H1 (cell line): ENCODE measurements around the gene CELF6. TPM values are rescaled to one million over a fixed set of nuclear protein-coding genes. Genes with fewer than 3 reads are reported as not detected.

Experiments
- CTCF ChIA-PET: fragments of 300-600 bp; sonication (Branson Sonifier 250); formaldehyde crosslinking; loops from one replicate; lab custom pipeline; 2021; ENCODE audit not compliant: partially characterized antibody; lab: Charles Lee
- POLR2A ChIA-PET: fragments of 300-600 bp; sonication (Branson Sonifier 250); formaldehyde crosslinking; loops from one replicate; lab custom pipeline; 2021; ENCODE audit warnings: inconsistent platforms; ENCODE audit not compliant: partially characterized antibody; lab: Charles Lee
- DNase-seq, 2 experiments: peaks; one replicate each; pipeline versions ENCODE4 v3.0.0 to v3.0.0-alpha.2; 2010 to 2022; ENCODE audit warnings: low spot score in 2 of 2, low read depth in 1 of 2, mixed read lengths in 1 of 2
- FAIRE-seq: peaks from 2 replicates; lab custom pipeline; 2011; peaks lifted over from hg19 to GRCh38; lab: Jason Lieb, UNC
- H2AFZ ChIP-seq: 2 replicates; pipeline ENCODE4 v1.8.1; 2012; ENCODE audit warnings: low read length, inconsistent platforms
- H2AK5ac ChIP-seq: 2 replicates; pipeline ENCODE4 v1.6.1; 2013; ENCODE audit warnings: low read depth, low read length
- H2BK120ac ChIP-seq: replicated peaks from 2 replicates; pipeline ENCODE3; 2013; ENCODE audit warnings: low read depth, low read length, inconsistent platforms
- H2BK12ac ChIP-seq: 2 replicates; pipeline ENCODE4 v1.6.1; 2013; ENCODE audit warnings: low read depth, low read length
- H2BK15ac ChIP-seq: 2 replicates; pipeline ENCODE4 v1.6.1; 2013; ENCODE audit warnings: low read length
- H2BK20ac ChIP-seq: 2 replicates; pipeline ENCODE4 v1.6.1; 2013; ENCODE audit warnings: low read length
- H2BK5ac ChIP-seq: 2 replicates; pipeline ENCODE4 v1.6.1; 2013; ENCODE audit warnings: low read depth, low read length
- H3K14ac ChIP-seq: 2 replicates; pipeline ENCODE4 v1.6.1; 2013; ENCODE audit warnings: inconsistent platforms; ENCODE audit not compliant: insufficient read length
- H3K18ac ChIP-seq: 2 replicates; pipeline ENCODE4 v1.6.1; 2013; ENCODE audit warnings: low read length; ENCODE audit errors: extremely low read depth
- H3K23ac ChIP-seq: 2 replicates; pipeline ENCODE4 v1.6.1; 2013; ENCODE audit warnings: inconsistent platforms; ENCODE audit not compliant: insufficient read length
- H3K23me2 ChIP-seq: 2 replicates; pipeline ENCODE4 v1.6.1; 2013; ENCODE audit warnings: low read depth, low read length
- H3K27ac ChIP-seq: 2 replicates; pipeline ENCODE4 v1.6.1; 2011; ENCODE audit warnings: low read depth, low read length, inconsistent platforms
- H3K27me3 ChIP-seq, 4 experiments: replicated peaks in 1 of 4; 1 replicate in 1 of 4; 2 replicates in 3 of 4; pipeline versions ENCODE4 v1.6.1 to v1.8.1; 2011 to 2013; ENCODE audit warnings: low read length in 3 of 4, mild to moderate bottlenecking in 3 of 4, inconsistent platforms in 2 of 4, mixed read lengths in 2 of 4, moderate library complexity in 1 of 4; ENCODE audit not compliant: control insufficient read depth in 3 of 4, insufficient read depth in 3 of 4; ENCODE audit errors: extremely low read depth in 1 of 4
- H3K36me3 ChIP-seq, 4 experiments: 2 replicates each; pipeline versions ENCODE4 v1.6.1 to v1.8.1; 2011 to 2013; ENCODE audit warnings: mild to moderate bottlenecking in 4 of 4, low read length in 3 of 4, moderate library complexity in 2 of 4, control low read depth in 1 of 4, inconsistent platforms in 1 of 4; ENCODE audit not compliant: insufficient read depth in 4 of 4, control insufficient read depth in 2 of 4
- H3K4ac ChIP-seq: replicated peaks from 2 replicates; pipeline ENCODE3; 2013; ENCODE audit warnings: low read length, low read depth, mixed read lengths, inconsistent platforms; ENCODE audit not compliant: insufficient read length
- H3K4me1 ChIP-seq, 4 experiments: replicated peaks in 1 of 4; 1 replicate in 1 of 4; 2 replicates in 3 of 4; pipeline versions ENCODE4 v1.6.1 to v1.8.1; 2011 to 2013; ENCODE audit warnings: low read length in 3 of 4, inconsistent platforms in 2 of 4, mixed read lengths in 1 of 4; ENCODE audit not compliant: insufficient read depth in 4 of 4, control insufficient read depth in 3 of 4
- H3K4me2 ChIP-seq, 2 experiments: 2 replicates each; pipeline versions ENCODE4 v1.6.1 to v1.8.1; 2011 to 2013; ENCODE audit warnings: low read depth in 2 of 2, low read length in 2 of 2, control low read depth in 1 of 2, inconsistent platforms in 1 of 2, mild to moderate bottlenecking in 1 of 2; ENCODE audit not compliant: insufficient read depth in 1 of 2
- H3K4me3 ChIP-seq, 4 experiments: fragments of 200-600, 300-600 bp in 1 of 4; sonication (generic), shearing (Covaris generic), sonication (Bioruptor Twin) in 1 of 4; 2 replicates each; pipeline versions ENCODE4 v1.5.1 to v1.8.1; 2011 to 2016; ENCODE audit warnings: low read length in 4 of 4, low read depth in 3 of 4, control low read depth in 2 of 4, inconsistent platforms in 2 of 4, mild to moderate bottlenecking in 2 of 4, mixed read lengths in 1 of 4, moderate library complexity in 1 of 4; ENCODE audit not compliant: insufficient read depth in 2 of 4; ENCODE audit errors: extremely low read depth in 1 of 4
- H3K56ac ChIP-seq: replicated peaks from 2 replicates; pipeline ENCODE3; 2013; ENCODE audit warnings: low read depth, mild to moderate bottlenecking, mixed read lengths, low read length, inconsistent platforms; ENCODE audit not compliant: insufficient read length
- H3K79me1 ChIP-seq: 2 replicates; pipeline ENCODE4 v1.6.1; 2013; ENCODE audit warnings: low read depth, low read length, control low read depth
- H3K79me2 ChIP-seq, 2 experiments: 2 replicates each; pipeline versions ENCODE4 v1.6.1 to v1.8.1; 2012 to 2013; ENCODE audit warnings: low read length in 2 of 2, mild to moderate bottlenecking in 2 of 2, inconsistent platforms in 1 of 2; ENCODE audit not compliant: insufficient read depth in 2 of 2, control insufficient read depth in 1 of 2
- H3K9ac ChIP-seq, 4 experiments: replicated peaks in 1 of 4; 1 replicate in 1 of 4; 2 replicates in 3 of 4; pipeline versions ENCODE4 v1.6.1 to v1.8.1; 2011 to 2013; ENCODE audit warnings: low read depth in 3 of 4, low read length in 3 of 4, control low read depth in 2 of 4, mild to moderate bottlenecking in 2 of 4, moderate library complexity in 2 of 4, inconsistent platforms in 1 of 4; ENCODE audit errors: extremely low read depth in 1 of 4
- H3K9me3 ChIP-seq, 2 experiments: 2 replicates each; pipeline versions ENCODE4 v1.6.1 to v1.8.1; 2012 to 2013; ENCODE audit warnings: mild to moderate bottlenecking in 2 of 2, moderate library complexity in 2 of 2, control low read depth in 1 of 2, inconsistent platforms in 1 of 2, low read depth in 1 of 2, low read length in 1 of 2, mixed read lengths in 1 of 2; ENCODE audit not compliant: insufficient read depth in 2 of 2
- H4K20me1 ChIP-seq, 2 experiments: replicated peaks in 1 of 2; 2 replicates each; pipeline versions ENCODE3 to v1.8.1; 2011 to 2013; ENCODE audit warnings: inconsistent platforms in 2 of 2, low read length in 2 of 2, mild to moderate bottlenecking in 1 of 2; ENCODE audit not compliant: insufficient read depth in 2 of 2, control insufficient read depth in 1 of 2
- H4K5ac ChIP-seq: 2 replicates; pipeline ENCODE4 v1.6.1; 2013; ENCODE audit warnings: low read length, low read depth, mixed read lengths, inconsistent platforms; ENCODE audit not compliant: insufficient read length
- H4K8ac ChIP-seq: 2 replicates; pipeline ENCODE4 v1.8.0; 2013; ENCODE audit warnings: mild to moderate bottlenecking, moderate library complexity, low read length, inconsistent platforms; ENCODE audit not compliant: insufficient read depth; ENCODE audit errors: extremely low read depth
- H4K91ac ChIP-seq: replicated peaks from 2 replicates; pipeline ENCODE3; 2013; ENCODE audit warnings: low read length, mixed read lengths, inconsistent platforms; ENCODE audit not compliant: insufficient read length
- ASH2L ChIP-seq: fragments of 200-600, 300-600 bp; sonication (generic); IDR thresholded peaks from one replicate; pipeline ENCODE4 v1.7.1; 2017; ENCODE audit warnings: low read length
- CBX5 ChIP-seq: fragments of 300-800, 300-1000 bp; sonication (generic); IDR thresholded peaks from 2 replicates; pipeline ENCODE4 v1.7.1; 2016; ENCODE audit warnings: antibody characterized with exemption, low read length, low read depth
- CHD2 ChIP-seq: IDR thresholded peaks from 2 replicates; pipeline ENCODE4 v1.6.1; 2012; ENCODE audit warnings: low read length, improper control_type of control experiment
- EGR1 ChIP-seq: IDR thresholded peaks from 2 replicates; pipeline ENCODE4 v1.6.1; 2011; ENCODE audit warnings: low read depth, low read length, borderline replicate concordance
- FOSL1 ChIP-seq: IDR thresholded peaks from 2 replicates; pipeline ENCODE4 v1.6.1; 2011; ENCODE audit warnings: mild to moderate bottlenecking, low read depth, low read length, moderate library complexity; ENCODE audit not compliant: insufficient read depth
- KDM5A ChIP-seq: fragments of 200-600 bp; IDR thresholded peaks from 2 replicates; pipeline ENCODE4 v1.7.1; 2012; ENCODE audit warnings: mild to moderate bottlenecking, low read length, inconsistent platforms, mixed read lengths
- NANOG ChIP-seq: IDR thresholded peaks from 2 replicates; pipeline ENCODE4 v1.6.1; 2011; ENCODE audit warnings: low read length, low read depth, mild to moderate bottlenecking, inconsistent platforms; ENCODE audit not compliant: insufficient read depth, poor library complexity, severe bottlenecking
- PHF8 ChIP-seq: fragments of 200-600 bp; sonication (generic); conservative IDR thresholded peaks from 2 replicates; pipeline ENCODE4 v1.7.1; 2012; ENCODE audit warnings: low read depth, mild to moderate bottlenecking, inconsistent platforms, low read length, moderate library complexity
- POLR2AphosphoS5 ChIP-seq: IDR thresholded peaks from 2 replicates; pipeline ENCODE4 v1.6.1; 2011; ENCODE audit warnings: low read depth, low read length
- RAD21 ChIP-seq, 2 experiments: IDR thresholded peaks in 1 of 2; conservative IDR thresholded peaks in 1 of 2; 2 replicates each; pipeline ENCODE4 v1.6.1; 2011; ENCODE audit warnings: low read depth in 2 of 2, low read length in 2 of 2, improper control_type of control experiment in 1 of 2, inconsistent platforms in 1 of 2, mild to moderate bottlenecking in 1 of 2, moderate library complexity in 1 of 2
- RNF2 ChIP-seq: fragments of 200-900, 300-1000 bp; sonication (generic); IDR thresholded peaks from 2 replicates; pipeline ENCODE4 v1.7.1; 2016; ENCODE audit warnings: borderline replicate concordance, low read depth, mild to moderate bottlenecking, antibody characterized with exemption, low read length; ENCODE audit not compliant: poor library complexity, severe bottlenecking; ENCODE audit errors: missing control alignments
- SIRT6 ChIP-seq: IDR thresholded peaks from one replicate; pipeline ENCODE4 v1.7.1; 2012; ENCODE audit warnings: low read length, inconsistent platforms
- SP4 ChIP-seq: IDR thresholded peaks from 2 replicates; pipeline ENCODE4 v1.6.1; 2012; ENCODE audit warnings: low read length, inconsistent platforms
- ZNF274 ChIP-seq: IDR thresholded peaks from 2 replicates; pipeline ENCODE4 v1.7.0; 2012; ENCODE audit warnings: low read length, borderline replicate concordance; ENCODE audit errors: extremely low read depth
- WGBS, 2 experiments: shearing (Covaris generic) in 1 of 2; methylation state at CpG; one replicate each; pipeline versions ENCODE4 v1.1.6 to v1.1.7; 2013 to 2015; ENCODE audit warnings: low lambda C conversion rate in 2 of 2, mixed read lengths in 2 of 2, inconsistent platforms in 1 of 2, low coverage in 1 of 2, missing lambda C conversion rate in 1 of 2; ENCODE audit not compliant: insufficient replicate concordance in 2 of 2, insufficient coverage in 1 of 2, insufficient read length in 1 of 2; ENCODE audit errors: extremely low coverage in 1 of 2, missing lambda C conversion rate in 1 of 2; 5-methylcytosine and 5-hydroxymethylcytosine counted together
- polyA plus RNA-seq, 7 experiments: library from polyadenylated mRNA; depleted of rRNA in 3 of 7; stranded (reverse) in 5 of 7; unstranded in 2 of 7; fragments of >200 nt in 5 of 7; fragments of 200-250 nt in 2 of 7; gene quantifications; 1 replicate in 5 of 7; 2 replicates in 1 of 7; 4 replicates in 1 of 7; pipeline versions ENCODE4 v1.2.1 to v1.2.3, GENCODE V29; 2011 to 2013; ENCODE audit warnings: missing spikeins in 2 of 7, mixed read lengths in 2 of 7
- total RNA-seq: library from RNA; stranded (reverse); fragmentation: NEBNext Ultra II Directional; extraction: Animal tissue kit (Norgen Biotek cat#: 25700); gene quantifications from 2 replicates; pipeline ENCODE4 v1.2.1, GENCODE V29; 2021

The CELF6 gene
- total and polyA plus RNA-seq, 2 of the 8 experiments (the other 6 are each of a cell fraction or from before 2014, with no cell fraction given): 0.09 to 0.19 TPM

GRCh38 chr15:72280751-72281150, 39.2 kb downstream of the CELF6 start:
- H3K36me3 ChIP-seq: no peaks in the 10 kb centered on the region
- H3K27ac ChIP-seq: no peak overlapping the region
- H2AFZ ChIP-seq: no peak overlapping the region
- H2BK12ac ChIP-seq: no peak overlapping the region
- no peak overlapping the region for H2BK120ac ChIP-seq
- H3K4me2 ChIP-seq: no peak overlapping the region
- no peaks in the 10 kb centered on the region for H4K20me1 ChIP-seq
- TF ChIP-seq KDM5A: no peak
- no peak for TF ChIP-seq RAD21 (IDR thresholded peaks at IDR 0.05 in 1 of 2, conservative IDR thresholded peaks at IDR 0.05 in 1 of 2; ENCODE audit: low read depth in 2 of 2, low read length in 2 of 2)
- TF ChIP-seq SP4: no peak
- TF ChIP-seq CBX5: no peak
- no peak for TF ChIP-seq RNF2
- no peak for TF ChIP-seq FOSL1
- TF ChIP-seq SIRT6: no peak
- no peak for TF ChIP-seq ASH2L
- no peak for TF ChIP-seq ZNF274
- no peak for TF ChIP-seq CHD2
- TF ChIP-seq POLR2AphosphoS5: no peak
- TF ChIP-seq NANOG: no peak
- no peak for TF ChIP-seq PHF8
- no peak for TF ChIP-seq EGR1
- DNase-seq (no peak), FAIRE-seq (no peak)
- H3K56ac ChIP-seq: no peak overlapping the region
- H3K4me1 ChIP-seq: no peaks in the 10 kb centered on the region
- H2BK15ac ChIP-seq: no peak overlapping the region
- 90% methylated on average over 2 of the region's 2 CpGs; no CpG with 5 or more reads in 1 of the 2 experiments for WGBS, 2 experiments
- H4K5ac ChIP-seq: no peak overlapping the region
- H4K91ac ChIP-seq: no peak overlapping the region
- no peaks in the 10 kb centered on the region for H3K79me2 ChIP-seq
- POLR2A ChIA-PET: interaction anchor here (1.2 kb wide), 1 partner anchor 95 kb away, joined by 3 read pairs; the partner anchor contains the start of gene HEXA
- no peak overlapping the region for H2BK5ac ChIP-seq
- H3K9ac ChIP-seq: no peak overlapping the region
- no peak overlapping the region for H3K23ac ChIP-seq
- H2AK5ac ChIP-seq: no peak overlapping the region
- H3K9me3 ChIP-seq: no peaks in the 10 kb centered on the region
- CTCF ChIA-PET: interaction anchor here (0.9 to 2.1 kb wide), 4 partner anchors 7 to 81 kb away, joined by 3 to 6 read pairs (median 4); no protein-coding TSS in a partner anchor
- no peak overlapping the region for H4K8ac ChIP-seq
- H3K14ac ChIP-seq: no peak overlapping the region
- no peak overlapping the region for H2BK20ac ChIP-seq
- H3K18ac ChIP-seq: no peak overlapping the region
- H3K27me3 ChIP-seq: peaks cover 0 to 3% (median 0%) of the 10 kb centered on the region in 4 experiments; a peak in 2 of 7 replicates
- H3K4ac ChIP-seq: no peak overlapping the region
- no peaks in the 10 kb centered on the region for H3K79me1 ChIP-seq
- no peak overlapping the region for H3K4me3 ChIP-seq
- H3K23me2 ChIP-seq: no peaks in the 10 kb centered on the region
